ENCODE results near the gene TRA2A. TPM values are rescaled to one million over a fixed set of nuclear protein-coding genes. Genes with fewer than 3 reads are reported as not detected.

The TRA2A gene
- total and polyA plus RNA-seq, 3 donors from 2014 or later: 60.9 to 76.1 (median 62.8) TPM

DNA sequence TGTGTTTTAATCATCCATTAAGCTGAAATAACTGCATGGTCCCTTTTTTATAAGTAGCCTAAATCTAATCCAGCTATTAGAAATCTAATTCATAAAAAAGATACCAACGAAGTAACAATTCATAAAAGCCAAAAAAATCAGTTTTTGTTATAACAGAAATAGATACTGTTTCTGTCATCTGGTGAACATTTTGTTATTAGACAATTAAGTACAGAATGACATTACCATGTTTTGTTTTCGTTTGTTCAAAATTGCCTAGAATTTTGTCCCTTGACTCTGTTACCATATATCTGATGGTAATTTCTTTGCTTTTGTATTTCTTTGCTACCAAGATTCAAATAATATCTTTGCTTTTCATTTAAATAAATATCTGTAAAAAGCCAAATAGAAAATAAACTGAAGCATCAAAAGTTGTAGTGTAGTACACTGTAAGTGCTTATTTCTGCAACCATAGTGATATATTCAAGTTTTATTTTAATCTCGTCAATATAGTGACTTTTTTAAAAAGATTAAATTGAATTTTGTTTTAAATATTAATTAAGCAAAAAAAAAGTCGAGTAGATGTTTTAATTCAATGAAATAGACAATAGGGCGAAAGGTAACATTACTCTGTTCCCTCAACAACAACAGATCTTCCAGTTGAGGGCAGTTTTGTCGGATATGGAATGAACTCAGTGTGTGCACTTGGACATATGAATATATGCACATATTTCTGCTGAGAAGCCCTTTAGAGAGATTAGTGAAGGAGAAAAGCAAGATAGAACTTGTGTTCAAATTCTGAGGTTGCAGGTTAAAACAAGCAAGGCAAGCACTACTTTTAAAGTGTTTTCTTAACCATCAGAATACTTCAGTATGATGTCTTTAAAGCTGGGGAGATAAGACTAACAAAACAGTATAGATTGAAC is 53.6 kb downstream of the TRA2A start:
- intact Hi-C loops (cut with DNase I; ENCODE audit: low total_unique reads): no loop called here
- no peak overlapping the region for H3K27ac ChIP-seq
- H3K4me3 ChIP-seq: no peak overlapping the region
- H3K4me1 ChIP-seq: no peaks in the 10 kb centered on the region
- no peak for DNase-seq
- 86 to 91% methylated on average over 6 of the region's 6 CpGs for WGBS, 2 donors
- no peaks in the 10 kb centered on the region for H3K9me3 ChIP-seq
- TF ChIP-seq, protein P1, sequence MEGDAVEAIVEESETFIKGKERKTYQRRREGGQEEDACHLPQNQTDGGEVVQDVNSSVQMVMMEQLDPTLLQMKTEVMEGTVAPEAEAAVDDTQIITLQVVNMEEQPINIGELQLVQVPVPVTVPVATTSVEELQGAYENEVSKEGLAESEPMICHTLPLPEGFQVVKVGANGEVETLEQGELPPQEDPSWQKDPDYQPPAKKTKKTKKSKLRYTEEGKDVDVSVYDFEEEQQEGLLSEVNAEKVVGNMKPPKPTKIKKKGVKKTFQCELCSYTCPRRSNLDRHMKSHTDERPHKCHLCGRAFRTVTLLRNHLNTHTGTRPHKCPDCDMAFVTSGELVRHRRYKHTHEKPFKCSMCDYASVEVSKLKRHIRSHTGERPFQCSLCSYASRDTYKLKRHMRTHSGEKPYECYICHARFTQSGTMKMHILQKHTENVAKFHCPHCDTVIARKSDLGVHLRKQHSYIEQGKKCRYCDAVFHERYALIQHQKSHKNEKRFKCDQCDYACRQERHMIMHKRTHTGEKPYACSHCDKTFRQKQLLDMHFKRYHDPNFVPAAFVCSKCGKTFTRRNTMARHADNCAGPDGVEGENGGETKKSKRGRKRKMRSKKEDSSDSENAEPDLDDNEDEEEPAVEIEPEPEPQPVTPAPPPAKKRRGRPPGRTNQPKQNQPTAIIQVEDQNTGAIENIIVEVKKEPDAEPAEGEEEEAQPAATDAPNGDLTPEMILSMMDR (IDR thresholded peaks at IDR 0.05): no peak
- TF ChIP-seq POLR2A (IDR thresholded peaks at IDR 0.05): no peak
- H3K36me3 ChIP-seq (ENCODE audit: low read depth, missing control alignments): no peaks in the 10 kb centered on the region
- H3K27me3 ChIP-seq: no peaks in the 10 kb centered on the region

DNA sequence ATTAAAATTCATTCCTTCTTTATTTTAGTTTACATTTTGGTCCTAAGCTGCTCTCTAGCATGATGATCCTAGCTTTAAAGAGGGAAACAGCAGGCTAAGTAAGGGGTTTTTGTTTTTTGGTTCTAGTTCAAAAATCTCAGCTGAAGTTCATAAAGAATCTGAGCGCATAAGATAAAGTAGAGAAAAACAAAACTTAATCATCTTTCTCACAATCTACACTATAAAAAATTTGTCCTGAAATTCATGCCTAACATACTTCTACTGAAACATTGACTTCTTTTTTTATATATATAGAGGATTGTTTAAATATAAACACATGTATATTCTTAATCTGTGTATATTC is 54.7 kb downstream of the TRA2A start:
- DNase-seq: no peak
- intact Hi-C loops (cut with DNase I; ENCODE audit: low total_unique reads): no loop called here
- H3K27ac ChIP-seq: no peak overlapping the region
- H3K9me3 ChIP-seq: no peaks in the 10 kb centered on the region
- H3K4me3 ChIP-seq: no peak overlapping the region
- no peaks in the 10 kb centered on the region for H3K27me3 ChIP-seq
- no peaks in the 10 kb centered on the region for H3K36me3 ChIP-seq (ENCODE audit: low read depth, missing control alignments)
- TF ChIP-seq, protein P1 (IDR thresholded peaks at IDR 0.05): no peak
- TF ChIP-seq POLR2A (IDR thresholded peaks at IDR 0.05): no peak
- no peaks in the 10 kb centered on the region for H3K4me1 ChIP-seq
- WGBS, 2 donors: 89 to 94% methylated on average over 1 of the region's 1 CpG

DNA sequence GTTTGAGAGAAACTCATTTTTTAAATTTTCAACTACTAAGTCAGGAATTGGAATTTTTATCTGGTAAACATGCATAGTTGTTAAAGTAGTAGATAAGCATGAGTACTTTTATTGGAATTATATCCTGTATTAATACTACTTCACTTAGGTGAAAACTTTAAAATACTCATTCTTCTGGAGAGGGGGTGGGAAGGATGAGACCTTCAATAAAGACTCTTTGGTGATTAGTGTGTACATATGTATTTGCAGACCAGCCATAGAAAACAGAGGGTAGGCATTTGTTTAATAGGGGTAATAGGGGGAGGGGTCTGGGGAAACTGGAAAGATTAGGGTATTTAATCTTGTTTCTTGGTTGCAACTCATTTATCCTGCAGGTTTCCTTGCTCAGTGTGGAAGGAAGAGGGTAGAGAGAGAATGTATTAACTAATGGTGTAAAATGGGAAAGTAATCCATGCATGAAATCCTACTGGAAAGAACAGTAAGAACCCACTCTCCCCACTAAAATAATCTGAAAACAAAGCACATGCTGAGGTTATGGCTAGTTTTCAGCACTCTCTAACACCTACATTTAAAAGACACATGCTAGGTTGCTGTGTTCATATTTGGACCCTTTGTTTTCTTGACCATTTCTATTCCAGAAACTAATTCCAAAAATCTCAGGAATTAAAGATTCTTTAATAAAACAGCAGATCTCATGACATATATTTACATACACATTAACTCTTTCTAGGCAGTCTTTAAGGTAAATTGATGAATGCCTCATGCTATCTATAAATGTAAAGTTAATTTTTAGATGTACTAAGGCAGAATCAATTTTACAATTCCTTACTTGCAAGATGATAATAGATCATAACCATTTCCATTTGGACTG is 55.3 kb downstream of the TRA2A start:
- TF ChIP-seq, protein P1 (IDR thresholded peaks at IDR 0.05): no peak
- TF ChIP-seq POLR2A (IDR thresholded peaks at IDR 0.05): no peak
- intact Hi-C loops (cut with DNase I; ENCODE audit: low total_unique reads): no loop called here

DNA sequence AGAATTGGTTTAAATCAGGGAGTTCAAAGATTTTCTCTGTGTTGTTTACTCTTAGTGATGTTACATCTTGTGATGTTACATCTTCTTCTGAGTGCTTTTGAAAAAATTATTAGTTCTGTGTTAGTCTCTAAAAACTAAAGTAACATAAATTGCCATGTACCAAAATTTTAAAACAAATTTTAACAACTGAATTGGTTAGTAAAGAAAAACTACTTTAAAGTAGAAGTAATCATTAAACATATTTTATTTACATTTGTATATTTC is 56.3 kb downstream of the TRA2A start:
- Histone ChIP-seq H3K4me3 (no peak overlapping the region), H3K27me3 (no peaks in the 10 kb centered on the region), H3K4me1 (no peaks in the 10 kb centered on the region), H3K9me3 (no peaks in the 10 kb centered on the region), H3K36me3 (ENCODE audit: low read depth, missing control alignments) (no peaks in the 10 kb centered on the region), H3K27ac (no peak overlapping the region)
- intact Hi-C loops (cut with DNase I; ENCODE audit: low total_unique reads): no loop called here
- no peak for DNase-seq
- TF ChIP-seq, protein P1 (IDR thresholded peaks at IDR 0.05): no peak
- TF ChIP-seq POLR2A (IDR thresholded peaks at IDR 0.05): no peak

More for the DNA sequence above, 55.3 kb downstream of the TRA2A start:
- no peak for DNase-seq
- Histone ChIP-seq H3K4me3 (no peak overlapping the region), H3K9me3 (no peaks in the 10 kb centered on the region), H3K36me3 (ENCODE audit: low read depth, missing control alignments) (no peaks in the 10 kb centered on the region), H3K27ac (no peak overlapping the region), H3K27me3 (no peaks in the 10 kb centered on the region), H3K4me1 (no peaks in the 10 kb centered on the region)

Data from testis (tissue), 3 donors.